Endothelial cell of umbilical vein (primary cell): ENCODE results near the gene TPTE2. TPM values are rescaled to one million over a fixed set of nuclear protein-coding genes. Genes with fewer than 3 reads are reported as not detected.

Experiments
- BruUV-seq: library from RNA; stranded (reverse); fragments of 400-500 nt; replicated peaks from 2 replicates; lab custom pipeline; 2021; lab: Mats Ljungman, UMichigan
- CTCF ChIA-PET: fragments of 300-600, 350-600 bp; sonication (Branson Sonifier 250); formaldehyde crosslinking; loops from one replicate; lab custom pipeline; 2021; ENCODE audit warnings: antibody characterized with exemption, inconsistent platforms; lab: Charles Lee
- POLR2A ChIA-PET: fragments of 300-600, 350-600 bp; sonication (Branson Sonifier 250); formaldehyde crosslinking; loops from one replicate; lab custom pipeline; 2021; ENCODE audit warnings: antibody characterized with exemption, inconsistent platforms; lab: Charles Lee
- DNase-seq: peaks from one replicate; pipeline ENCODE4 v3.0.0-alpha.2; 2011; ENCODE audit warnings: low read depth, low spot score
- FAIRE-seq: peaks from 2 replicates; lab custom pipeline; 2011; peaks lifted over from hg19 to GRCh38; lab: Jason Lieb, UNC
- H2AFZ ChIP-seq: 2 replicates; pipeline ENCODE4 v1.6.0; 2012; ENCODE audit warnings: low read depth, low read length, control low read depth, inconsistent platforms
- H3K27ac ChIP-seq: 2 replicates; pipeline ENCODE4 v1.5.1; 2011; ENCODE audit warnings: low read depth, mild to moderate bottlenecking, control low read depth, low read length, moderate library complexity; ENCODE audit not compliant: insufficient read depth
- H3K27me3 ChIP-seq, 2 experiments: 2 replicates each; pipeline versions ENCODE4 v1.6.0 to v1.6.1; 2011; ENCODE audit warnings: low read length in 2 of 2, mixed read lengths in 1 of 2; ENCODE audit not compliant: control insufficient read depth in 2 of 2, insufficient read depth in 2 of 2
- H3K36me3 ChIP-seq, 2 experiments: 2 replicates in 1 of 2; 3 replicates in 1 of 2; pipeline ENCODE4 v1.5.1; 2011; ENCODE audit warnings: low read length in 2 of 2, mild to moderate bottlenecking in 1 of 2, moderate library complexity in 1 of 2; ENCODE audit not compliant: control insufficient read depth in 2 of 2, insufficient read depth in 2 of 2; ENCODE audit errors: extremely low read depth in 1 of 2
- H3K4me1 ChIP-seq: 3 replicates; pipeline ENCODE4 v1.5.1; 2011; ENCODE audit warnings: mild to moderate bottlenecking, low read length; ENCODE audit not compliant: control insufficient read depth, insufficient read depth; ENCODE audit errors: extremely low read depth
- H3K4me2 ChIP-seq: 2 replicates; pipeline ENCODE4 v1.6.1; 2011; ENCODE audit warnings: low read length, control low read depth, mixed read lengths; ENCODE audit not compliant: insufficient read depth
- H3K4me3 ChIP-seq, 3 experiments: fragments of 200-600 bp in 1 of 3; sonication (generic), shearing (Covaris generic) in 1 of 3; replicated peaks in 1 of 3; 2 replicates each; pipeline ENCODE4 v1.5.1; 2011 to 2016; ENCODE audit warnings: control low read depth in 3 of 3, low read length in 3 of 3, mild to moderate bottlenecking in 2 of 3, inconsistent platforms in 1 of 3, low read depth in 1 of 3, moderate library complexity in 1 of 3; ENCODE audit not compliant: insufficient read depth in 1 of 3
- H3K79me2 ChIP-seq: 2 replicates; pipeline ENCODE4 v1.6.0; 2012; ENCODE audit warnings: low read length, inconsistent platforms; ENCODE audit not compliant: control insufficient read depth, insufficient read depth
- H3K9ac ChIP-seq: replicated peaks from 2 replicates; pipeline ENCODE3; 2011; ENCODE audit warnings: low read length, control low read depth; ENCODE audit not compliant: insufficient read depth; ENCODE audit errors: extremely low read depth
- H3K9me1 ChIP-seq: replicated peaks from 3 replicates; pipeline ENCODE4 v1.6.0; 2011; ENCODE audit warnings: mild to moderate bottlenecking, low read length; ENCODE audit not compliant: control insufficient read depth, insufficient read depth; ENCODE audit errors: extremely low read depth
- H3K9me3 ChIP-seq: replicated peaks from 2 replicates; pipeline ENCODE4 v1.5.1; 2012; ENCODE audit warnings: low read length, inconsistent platforms; ENCODE audit not compliant: control insufficient read depth, insufficient read depth
- H4K20me1 ChIP-seq: replicated peaks from 2 replicates; pipeline ENCODE3; 2011; ENCODE audit warnings: mild to moderate bottlenecking, low read length; ENCODE audit not compliant: control insufficient read depth, insufficient read depth; ENCODE audit errors: extremely low read depth
- EZH2 ChIP-seq: IDR thresholded peaks from 2 replicates; pipeline ENCODE4 v1.6.1; 2012; ENCODE audit warnings: borderline replicate concordance, low read depth, mild to moderate bottlenecking, moderate library complexity, low read length, inconsistent platforms; ENCODE audit not compliant: severe bottlenecking
- FOS ChIP-seq: IDR thresholded peaks from 2 replicates; pipeline ENCODE4 v1.6.1; 2011; ENCODE audit warnings: mild to moderate bottlenecking, low read length, moderate library complexity, borderline replicate concordance; ENCODE audit not compliant: insufficient read depth
- GATA2 ChIP-seq: IDR thresholded peaks from 2 replicates; pipeline ENCODE4 v1.7.0; 2011; ENCODE audit warnings: low read depth, mild to moderate bottlenecking, moderate library complexity, mixed read lengths, low read length; ENCODE audit not compliant: insufficient read length, insufficient read depth
- JUN ChIP-seq: IDR thresholded peaks from 2 replicates; pipeline ENCODE4 v1.6.1; 2011; ENCODE audit warnings: borderline replicate concordance, low read depth; ENCODE audit not compliant: insufficient read length, insufficient read depth
- MYC ChIP-seq: IDR thresholded peaks from one replicate; pipeline ENCODE4 v1.6.1; 2011; ENCODE audit warnings: mild to moderate bottlenecking, low read depth, low read length
- POLR2A ChIP-seq: IDR thresholded peaks from 2 replicates; pipeline ENCODE4 v1.6.1; 2012; ENCODE audit warnings: low read depth, mild to moderate bottlenecking, control low read depth, low read length
- POLR2AphosphoS5 ChIP-seq: IDR thresholded peaks from 2 replicates; pipeline ENCODE4 v1.6.1; 2012; ENCODE audit warnings: low read depth, mild to moderate bottlenecking, control low read depth, low read length, moderate library complexity; ENCODE audit not compliant: insufficient read depth
- dilution Hi-C: fragments of 300-500 bp; cut with MboI; formaldehyde crosslinking; loops from one replicate; pipeline ENCODE4 v1.15.0; 2019; ENCODE audit warnings: low sequenced_read_pairs; ENCODE audit not compliant: extremely low pct_ligation_motif_present
- intact Hi-C: fragments of 100-400 bp; cut with micrococcal nuclease; formaldehyde crosslinking; loops from one replicate; pipeline ENCODE4 v1.10.0; 2022
- polyA plus RNA-seq, 4 experiments: library from polyadenylated mRNA; depleted of rRNA in 3 of 4; stranded (reverse) in 3 of 4; unstranded in 1 of 4; fragments of >200 nt; gene quantifications; 2 replicates each; pipeline versions ENCODE4 v1.2.1 to v1.2.3, GENCODE V29; 2011 to 2012; ENCODE audit warnings: missing spikeins in 1 of 4
- total RNA-seq: library from RNA; stranded (reverse); gene quantifications from 2 replicates; pipeline ENCODE4 v1.2.3, GENCODE V29; 2021
- TF ChIP-seq, protein P1 (sequence below): IDR thresholded peaks from 2 replicates; pipeline ENCODE4 v1.6.1; 2011; ENCODE audit not compliant: insufficient read depth, insufficient read length
- TF ChIP-seq, protein P2 (sequence below), 2 donors: IDR thresholded peaks; 1 replicate in 1 of 2; 2 replicates in 1 of 2; pipeline ENCODE4 v1.5.1; 2011; ENCODE audit warnings: low read length in 2 of 2, mild to moderate bottlenecking in 2 of 2, moderate library complexity in 2 of 2, control low read depth in 1 of 2, inconsistent platforms in 1 of 2, low read depth in 1 of 2; ENCODE audit not compliant: insufficient read depth in 1 of 2; ENCODE audit errors: extremely low read depth in 1 of 2

Gene TPTE2
- total and polyA plus RNA-seq, 2 donors (not counting 3 experiments of a cell fraction or from before 2014, with no cell fraction given), result not detected

DNA sequence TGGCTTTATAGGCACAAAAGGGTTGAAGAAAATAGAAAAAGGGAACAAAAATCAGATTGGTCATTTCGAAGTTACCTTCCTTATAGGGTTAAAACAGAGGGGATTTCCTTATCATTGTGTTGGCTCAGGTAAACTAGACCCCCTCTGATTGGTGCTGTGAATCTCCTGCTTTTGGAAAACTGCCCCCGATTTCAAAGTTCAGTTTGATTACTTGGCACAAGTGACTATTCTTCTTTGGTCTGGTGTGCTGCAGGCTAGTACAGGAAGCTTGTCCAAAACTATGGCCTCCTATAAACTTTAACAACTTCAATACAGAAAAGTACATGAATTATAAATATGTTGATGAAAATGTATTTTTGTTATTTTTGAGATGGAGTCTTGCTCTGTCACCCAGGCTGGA lies 13.9 kb upstream of the TPTE2 start:
- POLR2A ChIA-PET, result no interaction called here
- Histone ChIP-seq H3K27me3 (no peaks in the 10 kb centered on the region), H3K79me2 (no peaks in the 10 kb centered on the region), H3K9me3 (no peaks in the 10 kb centered on the region), H3K4me2 (no peak overlapping the region), H3K36me3 (no peaks in the 10 kb centered on the region), H2AFZ (no peak overlapping the region), H3K9me1 (no peaks in the 10 kb centered on the region), H3K4me1 (no peaks in the 10 kb centered on the region), H3K9ac (no peak overlapping the region), H3K4me3 (no peak overlapping the region), H3K27ac (no peak overlapping the region), H4K20me1 (no peaks in the 10 kb centered on the region)
- FAIRE-seq (no peak), DNase-seq (no peak)
- intact Hi-C loops (no loop called here), dilution Hi-C loops (no loop called here)
- no TSS peak for BruUV-seq
- CTCF ChIA-PET, result no interaction called here
- no peak for TF ChIP-seq POLR2AphosphoS5
- no peak for TF ChIP-seq GATA2
- TF ChIP-seq POLR2A, result no peak
- TF ChIP-seq JUN, result no peak
- no peak for TF ChIP-seq EZH2
- no peak for TF ChIP-seq FOS
- TF ChIP-seq, protein P1, sequence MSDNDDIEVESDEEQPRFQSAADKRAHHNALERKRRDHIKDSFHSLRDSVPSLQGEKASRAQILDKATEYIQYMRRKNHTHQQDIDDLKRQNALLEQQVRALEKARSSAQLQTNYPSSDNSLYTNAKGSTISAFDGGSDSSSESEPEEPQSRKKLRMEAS, result no peak
- TF ChIP-seq, protein P2, sequence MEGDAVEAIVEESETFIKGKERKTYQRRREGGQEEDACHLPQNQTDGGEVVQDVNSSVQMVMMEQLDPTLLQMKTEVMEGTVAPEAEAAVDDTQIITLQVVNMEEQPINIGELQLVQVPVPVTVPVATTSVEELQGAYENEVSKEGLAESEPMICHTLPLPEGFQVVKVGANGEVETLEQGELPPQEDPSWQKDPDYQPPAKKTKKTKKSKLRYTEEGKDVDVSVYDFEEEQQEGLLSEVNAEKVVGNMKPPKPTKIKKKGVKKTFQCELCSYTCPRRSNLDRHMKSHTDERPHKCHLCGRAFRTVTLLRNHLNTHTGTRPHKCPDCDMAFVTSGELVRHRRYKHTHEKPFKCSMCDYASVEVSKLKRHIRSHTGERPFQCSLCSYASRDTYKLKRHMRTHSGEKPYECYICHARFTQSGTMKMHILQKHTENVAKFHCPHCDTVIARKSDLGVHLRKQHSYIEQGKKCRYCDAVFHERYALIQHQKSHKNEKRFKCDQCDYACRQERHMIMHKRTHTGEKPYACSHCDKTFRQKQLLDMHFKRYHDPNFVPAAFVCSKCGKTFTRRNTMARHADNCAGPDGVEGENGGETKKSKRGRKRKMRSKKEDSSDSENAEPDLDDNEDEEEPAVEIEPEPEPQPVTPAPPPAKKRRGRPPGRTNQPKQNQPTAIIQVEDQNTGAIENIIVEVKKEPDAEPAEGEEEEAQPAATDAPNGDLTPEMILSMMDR (IDR thresholded peaks at IDR 0.05; ENCODE audit: extremely low read depth in 1 of 2, insufficient read depth in 1 of 2, low read depth in 1 of 2, low read length in 2 of 2), result no peak
- no peak for TF ChIP-seq MYC
